HEK293T (cell line): ENCODE results near the gene DLG2.

Experiments
- CTCF ChIA-PET: fragments of 350-600 bp; formaldehyde crosslinking; extraction: SDS; loops from one replicate; lab custom pipeline; 2021; ENCODE audit warnings: antibody characterized with exemption, inconsistent platforms; lab: Yijun Ruan, JAX
- POLR2A ChIA-PET: fragments of 350-600 bp; formaldehyde crosslinking; extraction: SDS; loops from one replicate; lab custom pipeline; 2020; ENCODE audit warnings: antibody characterized with exemption, inconsistent platforms; lab: Yijun Ruan, JAX
- DNase-seq: peaks from one replicate; pipeline ENCODE4 v3.0.0; 2012; ENCODE audit warnings: mixed read lengths; ENCODE audit errors: extremely low spot score
- ARNT ChIP-seq: fragments of 450-650 bp; IDR thresholded peaks from 2 replicates; pipeline ENCODE4 v1.6.1; 2017; ENCODE audit warnings: mild to moderate bottlenecking
- BHLHE40 ChIP-seq: fragments of 450-650 bp; IDR thresholded peaks from 2 replicates; pipeline ENCODE4 v1.6.1; 2016; ENCODE audit warnings: mild to moderate bottlenecking, moderate library complexity, borderline replicate concordance
- CTBP1 ChIP-seq: fragments of 450-650 bp; IDR thresholded peaks from 2 replicates; pipeline ENCODE4 v1.6.1; 2016; ENCODE audit warnings: borderline replicate concordance
- ELF4 ChIP-seq: fragments of 450-650 bp; IDR thresholded peaks from 2 replicates; pipeline ENCODE4 v1.6.1; 2017; ENCODE audit warnings: antibody characterized with exemption
- FOXA1 ChIP-seq: fragments of 450-650 bp; IDR thresholded peaks from 2 replicates; pipeline ENCODE4 v1.6.1; 2016; ENCODE audit warnings: mild to moderate bottlenecking
- FOXK2 ChIP-seq: fragments of 450-650 bp; IDR thresholded peaks from 2 replicates; pipeline ENCODE4 v1.6.1; 2016; ENCODE audit warnings: mild to moderate bottlenecking
- FOXM1 ChIP-seq: fragments of 450-650 bp; IDR thresholded peaks from 2 replicates; pipeline ENCODE4 v1.6.1; 2017; ENCODE audit warnings: mild to moderate bottlenecking, borderline replicate concordance
- HDGF ChIP-seq: fragments of 450-650 bp; IDR thresholded peaks from 2 replicates; pipeline ENCODE4 v1.6.1; 2017; ENCODE audit warnings: antibody characterized with exemption, borderline replicate concordance
- L3MBTL2 ChIP-seq: fragments of 450-650 bp; conservative IDR thresholded peaks from 2 replicates; pipeline ENCODE4 v1.6.1; 2016; ENCODE audit warnings: mild to moderate bottlenecking
- LEF1 ChIP-seq: fragments of 450-650 bp; IDR thresholded peaks from 2 replicates; pipeline ENCODE4 v1.6.1; 2017; ENCODE audit warnings: mild to moderate bottlenecking, borderline replicate concordance
- NFRKB ChIP-seq: fragments of 450-650 bp; IDR thresholded peaks from 2 replicates; pipeline ENCODE4 v1.6.1; 2016; ENCODE audit warnings: mild to moderate bottlenecking, moderate library complexity
- SP1 ChIP-seq: fragments of 450-650 bp; IDR thresholded peaks from 2 replicates; pipeline ENCODE4 v1.6.1; 2017
- SUZ12 ChIP-seq: fragments of 450-650 bp; IDR thresholded peaks from 2 replicates; pipeline ENCODE4 v1.6.1; 2016; ENCODE audit warnings: mild to moderate bottlenecking
- TARDBP ChIP-seq: fragments of 450-650 bp; IDR thresholded peaks from 2 replicates; pipeline ENCODE4 v1.6.1; 2016
- ZNF384 ChIP-seq: fragments of 450-650 bp; IDR thresholded peaks from 2 replicates; pipeline ENCODE4 v1.6.1; 2016
- TF ChIP-seq, protein P1 (sequence below): fragments of 450-650 bp; IDR thresholded peaks from 2 replicates; pipeline ENCODE4 v1.6.1; 2016

Gene DLG2

DNA sequence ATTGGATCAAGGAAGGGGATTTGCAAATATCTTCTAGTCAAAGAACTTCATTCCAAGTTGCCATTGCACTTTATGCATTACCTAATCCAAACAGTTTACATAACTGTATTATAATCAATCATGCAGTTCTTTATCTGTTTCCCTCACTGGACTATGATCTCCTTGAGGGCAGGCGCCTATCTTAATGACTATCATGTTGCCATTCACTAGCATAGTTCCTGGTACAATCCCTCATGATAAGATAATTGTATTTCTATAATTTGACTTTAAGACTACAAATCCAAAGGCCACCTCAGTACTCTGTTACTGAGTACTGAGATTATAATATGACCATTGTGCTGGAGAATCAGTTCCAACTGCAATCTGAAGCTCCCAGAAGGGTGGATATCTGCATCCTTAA lies 2062.3 kb downstream of the DLG2 start:
- POLR2A ChIA-PET, result no interaction called here
- TF ChIP-seq TARDBP (no peak), NFRKB (no peak), BHLHE40 (no peak), HDGF (no peak), FOXM1 (no peak), L3MBTL2 (no peak), ARNT (no peak), SUZ12 (no peak), CTBP1 (no peak), ELF4 (no peak), FOXA1 (no peak), FOXK2 (no peak), SP1 (no peak), ZNF384 (no peak), LEF1 (no peak)
- TF ChIP-seq, protein P1, sequence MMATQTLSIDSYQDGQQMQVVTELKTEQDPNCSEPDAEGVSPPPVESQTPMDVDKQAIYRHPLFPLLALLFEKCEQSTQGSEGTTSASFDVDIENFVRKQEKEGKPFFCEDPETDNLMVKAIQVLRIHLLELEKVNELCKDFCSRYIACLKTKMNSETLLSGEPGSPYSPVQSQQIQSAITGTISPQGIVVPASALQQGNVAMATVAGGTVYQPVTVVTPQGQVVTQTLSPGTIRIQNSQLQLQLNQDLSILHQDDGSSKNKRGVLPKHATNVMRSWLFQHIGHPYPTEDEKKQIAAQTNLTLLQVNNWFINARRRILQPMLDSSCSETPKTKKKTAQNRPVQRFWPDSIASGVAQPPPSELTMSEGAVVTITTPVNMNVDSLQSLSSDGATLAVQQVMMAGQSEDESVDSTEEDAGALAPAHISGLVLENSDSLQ, result no peak
- DNase-seq, result no peak
- CTCF ChIA-PET, result no interaction called here

DNA sequence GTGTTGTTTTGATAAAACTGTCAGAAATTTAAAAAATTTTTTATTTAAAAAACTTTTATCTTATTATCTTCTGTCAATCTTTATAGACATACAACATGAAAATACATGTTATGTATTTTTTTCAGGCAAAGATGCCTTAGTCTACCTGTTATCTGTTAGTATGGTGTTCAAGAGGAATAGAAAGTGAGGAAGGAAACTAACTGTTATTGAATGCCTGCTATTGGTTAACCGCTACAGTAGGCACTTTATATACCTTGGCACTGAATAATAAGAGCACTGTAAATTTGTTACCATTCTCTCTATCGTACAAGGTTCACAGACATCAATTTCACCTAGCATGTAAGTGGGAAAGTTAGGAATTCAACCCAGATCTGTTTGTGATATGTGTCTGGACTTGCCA lies 2068.9 kb downstream of the DLG2 start:
- TF ChIP-seq BHLHE40, result no peak
- TF ChIP-seq ELF4, result no peak
- TF ChIP-seq ARNT, result no peak
- TF ChIP-seq TARDBP, result no peak
- TF ChIP-seq ZNF384, result no peak
- no peak for TF ChIP-seq FOXA1
- no peak for TF ChIP-seq FOXK2
- TF ChIP-seq L3MBTL2, result no peak
- no peak for TF ChIP-seq SP1
- no peak for TF ChIP-seq HDGF
- TF ChIP-seq CTBP1, result no peak
- TF ChIP-seq, protein P1, result no peak
- no peak for TF ChIP-seq NFRKB
- POLR2A ChIA-PET, result no interaction called here
- CTCF ChIA-PET, result no interaction called here
- no peak for DNase-seq

DNA sequence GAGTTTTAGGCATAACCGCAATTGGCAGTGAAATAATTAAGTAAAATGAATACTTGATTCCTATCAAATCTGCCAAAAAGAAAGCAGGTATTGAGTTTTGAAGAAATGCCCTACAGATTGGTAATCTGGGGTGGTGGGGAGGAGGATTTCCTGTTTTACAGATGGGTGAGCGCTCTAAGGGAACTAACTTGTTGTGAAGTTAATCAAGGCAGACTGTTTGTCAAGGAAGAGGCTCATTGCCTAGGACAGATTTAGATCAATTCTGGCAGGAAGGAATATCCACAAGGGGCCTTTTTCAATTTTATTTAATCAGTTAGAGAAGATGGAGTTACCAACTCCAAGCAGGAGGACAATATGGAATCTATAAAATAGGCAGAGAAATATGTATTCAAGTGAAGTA lies 2069.5 kb downstream of the DLG2 start:
- TF ChIP-seq ELF4 (no peak), FOXA1 (no peak), ARNT (no peak), SP1 (no peak), FOXK2 (no peak), ZNF384 (no peak), FOXM1 (no peak), LEF1 (no peak), SUZ12 (no peak), TARDBP (no peak), BHLHE40 (no peak), NFRKB (no peak), L3MBTL2 (no peak)
- TF ChIP-seq, protein P1, result no peak
- no peak for DNase-seq
- ChIA-PET POLR2A (no interaction called here), CTCF (no interaction called here)

DNA sequence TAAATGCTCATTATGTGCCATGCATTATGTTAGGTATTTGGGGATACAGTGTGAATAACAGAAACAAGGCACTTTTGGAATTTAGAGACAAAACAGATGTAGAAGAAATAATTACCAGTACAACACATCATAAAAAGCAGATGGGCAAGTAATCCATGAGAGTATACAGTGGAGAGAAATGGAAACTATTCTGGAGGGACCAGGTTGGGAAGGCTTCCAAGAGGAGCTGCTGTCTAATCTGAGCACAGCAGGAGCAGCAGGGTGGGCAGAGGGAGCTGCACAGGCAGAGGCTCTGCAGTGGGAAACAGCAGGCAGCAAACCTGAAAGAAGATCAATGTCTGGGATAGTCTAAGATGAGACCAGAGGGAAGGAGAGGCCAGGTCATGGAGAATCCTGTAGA lies 2072.3 kb downstream of the DLG2 start:
- TF ChIP-seq ELF4 (no peak), L3MBTL2 (no peak), BHLHE40 (no peak), FOXM1 (no peak), HDGF (no peak), LEF1 (no peak), FOXK2 (no peak), ARNT (no peak), NFRKB (no peak), SUZ12 (no peak), SP1 (no peak)
- TF ChIP-seq, protein P1, result no peak
- ChIA-PET POLR2A (no interaction called here), CTCF (no interaction called here)
- DNase-seq, result no peak

DNA sequence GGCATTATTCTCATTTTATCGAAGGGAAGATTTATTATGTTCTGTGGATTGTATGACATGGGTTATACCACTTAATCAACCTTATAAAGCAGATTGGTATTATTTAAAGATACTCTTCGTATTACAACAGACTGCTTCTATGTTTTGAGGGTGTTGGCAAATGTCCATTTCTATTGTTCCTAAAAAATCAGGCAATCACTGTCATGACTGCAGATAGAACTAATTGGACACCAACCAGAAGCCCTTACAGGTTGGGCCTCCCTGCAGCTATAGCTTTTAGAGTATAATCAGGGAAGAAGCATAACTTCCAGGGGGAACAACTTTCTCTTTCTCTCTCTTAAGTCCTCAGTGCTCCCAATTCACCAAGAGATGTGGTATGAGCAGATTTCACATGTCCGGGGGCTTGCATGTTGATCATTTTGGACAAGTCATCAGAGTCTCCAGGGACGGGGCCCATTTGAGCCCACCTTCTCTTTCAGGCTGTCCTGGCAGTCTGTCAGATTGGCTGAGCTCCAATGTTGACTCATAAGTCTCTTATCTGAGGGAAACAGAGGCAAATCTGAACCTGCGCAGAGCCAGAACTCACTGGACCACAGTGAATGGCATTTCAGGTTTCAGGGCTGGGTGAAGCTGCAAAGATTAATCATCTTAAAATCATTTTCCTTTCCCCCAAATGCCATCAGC lies 2077.0 kb downstream of the DLG2 start:
- CTCF ChIA-PET, result interaction anchor here (0.6 kb wide), 1 partner anchor 650 kb away, joined by 3 read pairs; the partner anchor contains the start of gene PRCP
- TF ChIP-seq ARNT, result no peak
- TF ChIP-seq TARDBP, result no peak
- TF ChIP-seq HDGF, result no peak
- no peak for TF ChIP-seq L3MBTL2
- no peak for TF ChIP-seq FOXK2
- TF ChIP-seq, protein P1, result no peak
- no peak for TF ChIP-seq FOXA1
- no peak for TF ChIP-seq SUZ12
- no peak for TF ChIP-seq BHLHE40
- no peak for TF ChIP-seq NFRKB
- no peak for TF ChIP-seq ZNF384
- no peak for TF ChIP-seq FOXM1
- TF ChIP-seq ELF4, result no peak
- no peak for TF ChIP-seq SP1
- no peak for DNase-seq
- POLR2A ChIA-PET, result no interaction called here
